SK-N-SH treated with all-trans-retinoic acid at 6 μM for 48 hours (cell line): ENCODE results near the gene SLC22A23.

ENCODE experiments used
- ARNTL ChIP-seq: fragments of 450-650 bp; formaldehyde crosslinking; IDR thresholded peaks from 2 replicates; pipeline ENCODE4 v1.5.0; 2020; ENCODE audit warnings: low read depth, mild to moderate bottlenecking, moderate library complexity, borderline replicate concordance
- BACH2 ChIP-seq: fragments of 250-450 bp; sonication (Bioruptor Pico); IDR thresholded peaks from 2 replicates; pipeline ENCODE4 v1.9.0; 2021; ENCODE audit warnings: mild to moderate bottlenecking, borderline replicate concordance
- CREB5 ChIP-seq: fragments of 250-450 bp; sonication (Bioruptor Pico); IDR thresholded peaks from 2 replicates; pipeline ENCODE4 v1.5.1; 2020; ENCODE audit warnings: low read depth, mild to moderate bottlenecking, moderate library complexity
- ISL1 ChIP-seq: fragments of 250-450 bp; sonication (Bioruptor Pico); IDR thresholded peaks from 2 replicates; pipeline ENCODE4 v2.1.2; 2022; ENCODE audit warnings: mild to moderate bottlenecking, moderate library complexity
- PATZ1 ChIP-seq: fragments of 250-450 bp; sonication (Bioruptor Pico); IDR thresholded peaks from 2 replicates; pipeline ENCODE4 v1.8.0; 2020; ENCODE audit warnings: mild to moderate bottlenecking, moderate library complexity, borderline replicate concordance
- RARB ChIP-seq: fragments of 250-450 bp; sonication (Bioruptor Pico); IDR thresholded peaks from 2 replicates; pipeline ENCODE4 v1.8.0; 2021; ENCODE audit warnings: mild to moderate bottlenecking, moderate library complexity
- ZNF565 ChIP-seq: fragments of 450-650 bp; formaldehyde crosslinking; conservative IDR thresholded peaks from 2 replicates; pipeline ENCODE4 v1.5.0; 2020; ENCODE audit warnings: low read depth, mild to moderate bottlenecking, moderate library complexity
- ZNF70 ChIP-seq: fragments of 450-650 bp; formaldehyde crosslinking; IDR thresholded peaks from 2 replicates; pipeline ENCODE4 v1.5.0; 2020; ENCODE audit warnings: mild to moderate bottlenecking, moderate library complexity
- TF ChIP-seq, protein P1 (sequence below): fragments of 250-450 bp; sonication (Bioruptor Pico); IDR thresholded peaks from 2 replicates; pipeline ENCODE4 v1.5.0; 2020; ENCODE audit warnings: mild to moderate bottlenecking, moderate library complexity

- TF ChIP-seq BACH2 (CRISPR knock-in tag) (no peak), ARNTL (CRISPR knock-in tag) (no peak), ZNF70 (no peak), PATZ1 (CRISPR knock-in tag) (no peak), CREB5 (CRISPR knock-in tag) (no peak), RARB (no peak), ZNF565 (CRISPR knock-in tag) (no peak), ISL1 (CRISPR knock-in tag) (no peak)
- TF ChIP-seq, protein P1, sequence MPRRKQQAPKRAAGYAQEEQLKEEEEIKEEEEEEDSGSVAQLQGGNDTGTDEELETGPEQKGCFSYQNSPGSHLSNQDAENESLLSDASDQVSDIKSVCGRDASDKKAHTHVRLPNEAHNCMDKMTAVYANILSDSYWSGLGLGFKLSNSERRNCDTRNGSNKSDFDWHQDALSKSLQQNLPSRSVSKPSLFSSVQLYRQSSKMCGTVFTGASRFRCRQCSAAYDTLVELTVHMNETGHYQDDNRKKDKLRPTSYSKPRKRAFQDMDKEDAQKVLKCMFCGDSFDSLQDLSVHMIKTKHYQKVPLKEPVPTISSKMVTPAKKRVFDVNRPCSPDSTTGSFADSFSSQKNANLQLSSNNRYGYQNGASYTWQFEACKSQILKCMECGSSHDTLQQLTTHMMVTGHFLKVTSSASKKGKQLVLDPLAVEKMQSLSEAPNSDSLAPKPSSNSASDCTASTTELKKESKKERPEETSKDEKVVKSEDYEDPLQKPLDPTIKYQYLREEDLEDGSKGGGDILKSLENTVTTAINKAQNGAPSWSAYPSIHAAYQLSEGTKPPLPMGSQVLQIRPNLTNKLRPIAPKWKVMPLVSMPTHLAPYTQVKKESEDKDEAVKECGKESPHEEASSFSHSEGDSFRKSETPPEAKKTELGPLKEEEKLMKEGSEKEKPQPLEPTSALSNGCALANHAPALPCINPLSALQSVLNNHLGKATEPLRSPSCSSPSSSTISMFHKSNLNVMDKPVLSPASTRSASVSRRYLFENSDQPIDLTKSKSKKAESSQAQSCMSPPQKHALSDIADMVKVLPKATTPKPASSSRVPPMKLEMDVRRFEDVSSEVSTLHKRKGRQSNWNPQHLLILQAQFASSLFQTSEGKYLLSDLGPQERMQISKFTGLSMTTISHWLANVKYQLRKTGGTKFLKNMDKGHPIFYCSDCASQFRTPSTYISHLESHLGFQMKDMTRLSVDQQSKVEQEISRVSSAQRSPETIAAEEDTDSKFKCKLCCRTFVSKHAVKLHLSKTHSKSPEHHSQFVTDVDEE (CRISPR knock-in tag): no peak
Observed at GRCh38 chr6:3466488-3467219, 9.8 kb upstream of the SLC22A23 start.
